ENCODE results near the gene MICU1.
"Not testable (repeated sequence)": the region's sequence is repeated elsewhere in the genome, so short reads cannot be mapped to it uniquely, and the experiment has no call there.

The MICU1 gene

GRCh38 chr10:72326665-72327603 is 298.9 kb downstream of the MICU1 start:
- not testable (repeated sequence) for DNase-seq (ENCODE audit: low read depth)

- DNase-seq (ENCODE audit: low read depth): peak; percentile 61
Observed at GRCh38 chr10:72325243-72326175, 300.4 kb downstream of the MICU1 start.

GRCh38 chr10:72323771-72324191 is 302.1 kb downstream of the MICU1 start:
- DNase-seq (ENCODE audit: low read depth): no peak

GRCh38 chr10:72323108-72323749 is 302.6 kb downstream of the MICU1 start:
- no peak for DNase-seq (ENCODE audit: low read depth)

DNA sequence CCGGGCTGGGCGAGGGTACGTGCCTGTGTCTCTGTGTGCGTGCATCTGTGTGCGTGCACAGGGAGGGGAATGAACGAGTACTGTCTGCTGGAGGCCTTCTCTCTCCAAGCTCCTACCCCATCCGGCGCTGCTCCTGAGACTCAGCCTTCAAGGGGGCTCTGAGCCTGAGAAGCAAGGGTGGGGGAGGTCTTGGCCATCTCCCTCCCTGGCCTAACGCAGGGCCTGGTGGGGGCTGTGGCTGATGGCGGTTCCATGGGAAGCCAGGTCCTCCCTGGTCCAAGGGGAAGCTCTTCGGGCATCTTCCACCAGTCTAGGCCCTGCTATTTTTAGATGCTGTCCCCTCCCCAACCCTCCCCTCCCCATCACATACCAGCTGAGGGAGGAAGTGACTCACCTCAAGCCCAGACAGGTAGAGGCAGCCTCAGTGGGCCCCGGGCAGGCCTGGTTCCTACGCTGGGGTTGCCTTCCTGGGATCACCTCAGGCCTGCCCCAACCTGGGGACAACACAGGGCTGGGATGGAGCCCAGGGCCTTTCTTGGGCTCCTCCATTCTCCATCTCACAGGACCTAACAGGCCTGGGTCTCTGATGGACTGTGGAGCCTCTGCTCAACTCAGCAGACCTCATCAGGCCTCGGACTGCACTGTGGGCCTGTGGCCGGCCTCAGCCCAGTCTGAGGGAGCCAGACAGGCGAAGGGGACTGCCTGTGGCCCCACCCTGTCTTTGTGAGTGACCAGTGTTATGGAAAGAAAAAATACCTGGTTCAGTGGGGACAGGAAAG is 303.4 kb downstream of the MICU1 start:
- no peak for DNase-seq (ENCODE audit: low read depth)

- no peak for DNase-seq (ENCODE audit: low read depth)
Observed at GRCh38 chr10:72322030-72322279, 303.9 kb downstream of the MICU1 start.

- no peak for DNase-seq (ENCODE audit: low read depth)
Observed at GRCh38 chr10:72321248-72322029, 304.4 kb downstream of the MICU1 start.

- peak; percentile 100 for DNase-seq (ENCODE audit: low read depth)
Observed at GRCh38 chr10:72320676-72321247, 305.1 kb downstream of the MICU1 start.

DNA sequence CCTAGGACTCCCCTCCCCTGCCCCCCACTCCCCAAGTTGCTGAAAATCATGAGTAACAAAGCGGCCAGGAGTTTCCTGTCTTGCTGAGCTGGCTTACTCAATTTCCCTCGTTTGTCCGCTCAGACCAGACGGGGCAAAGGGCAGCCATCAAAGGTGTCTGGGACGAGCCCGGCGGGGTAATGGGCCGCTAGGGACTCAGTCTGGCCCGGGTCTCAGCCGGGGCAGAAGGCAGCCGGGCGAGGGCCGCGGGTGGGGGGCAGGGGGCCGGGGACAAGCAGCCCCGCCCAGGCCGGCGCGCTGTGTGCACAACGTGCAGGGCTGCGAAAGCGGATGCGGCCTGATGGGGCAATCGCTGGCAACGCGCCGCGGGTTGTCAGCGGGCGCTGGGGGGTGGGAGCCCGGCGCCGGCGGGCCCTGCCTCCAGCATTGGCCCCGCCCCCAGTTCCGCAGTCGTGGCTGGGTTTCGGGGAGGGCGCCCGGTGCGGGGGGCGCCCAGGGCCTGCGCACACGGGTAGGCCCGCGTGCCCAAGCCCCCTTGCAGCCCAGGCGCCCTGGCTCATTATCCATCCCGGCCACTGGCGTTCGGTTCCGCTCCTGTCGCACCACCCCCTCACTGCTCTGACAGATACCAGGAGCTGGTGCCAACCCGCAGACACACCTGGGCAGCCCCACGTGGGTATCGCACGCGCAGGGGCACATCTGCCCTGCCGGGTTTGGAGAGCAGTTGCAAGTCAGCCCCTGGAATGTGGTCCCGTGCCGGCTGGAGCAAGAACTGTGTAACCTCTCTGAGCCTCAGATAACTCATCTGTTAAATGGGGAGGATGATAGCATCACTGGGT is 306.2 kb downstream of the MICU1 start:
- peak; percentile 88 for DNase-seq (ENCODE audit: low read depth)

- DNase-seq (ENCODE audit: low read depth): no peak
Observed at GRCh38 chr10:72318418-72319262, 307.2 kb downstream of the MICU1 start.
